Osteoblast (primary cell): ENCODE data around the gene SMCHD1. TPM values are rescaled to one million over a fixed set of nuclear protein-coding genes. Genes with fewer than 3 reads are reported as not detected.

ENCODE experiments used
- DNase-seq: peaks from one replicate; pipeline ENCODE4 v3.0.0; 2011; ENCODE audit warnings: low spot score, mixed read lengths; ENCODE audit not compliant: insufficient read length; ENCODE audit errors: missing footprints
- H2AFZ ChIP-seq: 2 replicates; pipeline ENCODE4 v1.6.0; 2011; ENCODE audit warnings: mild to moderate bottlenecking, low read length
- H3K27ac ChIP-seq: 2 replicates; pipeline ENCODE4 v1.5.1; 2011; ENCODE audit warnings: mild to moderate bottlenecking, low read depth, low read length, moderate library complexity
- H3K27me3 ChIP-seq: 2 replicates; pipeline ENCODE4 v1.6.0; 2012; ENCODE audit warnings: mild to moderate bottlenecking, control low read depth, inconsistent platforms, low read length, moderate library complexity; ENCODE audit not compliant: insufficient read depth
- H3K36me3 ChIP-seq: 2 replicates; pipeline ENCODE4 v1.5.1; 2011; ENCODE audit warnings: mild to moderate bottlenecking, low read length, control low read depth, moderate library complexity; ENCODE audit not compliant: insufficient read depth
- H3K4me1 ChIP-seq: 2 replicates; pipeline ENCODE4 v1.5.1; 2011; ENCODE audit warnings: mild to moderate bottlenecking, low read length, control low read depth, moderate library complexity; ENCODE audit not compliant: insufficient read depth
- H3K4me2 ChIP-seq: 2 replicates; pipeline ENCODE4 v1.6.0; 2011; ENCODE audit warnings: mild to moderate bottlenecking, low read length; ENCODE audit not compliant: insufficient read depth
- H3K4me3 ChIP-seq: fragments of 200-600 bp; sonication (generic); 3 replicates; pipeline ENCODE4 v1.5.1; 2012; ENCODE audit warnings: mild to moderate bottlenecking, low read length, inconsistent platforms; ENCODE audit not compliant: insufficient read depth
- H3K79me2 ChIP-seq: 2 replicates; pipeline ENCODE4 v1.6.0; 2012; ENCODE audit warnings: mild to moderate bottlenecking, low read length, control low read depth, inconsistent platforms; ENCODE audit not compliant: insufficient read depth
- H3K9me3 ChIP-seq: 2 replicates; pipeline ENCODE4 v1.5.1; 2011; ENCODE audit warnings: low read depth, low read length, control low read depth
- H4K20me1 ChIP-seq: 2 replicates; pipeline ENCODE4 v1.6.0; 2012; ENCODE audit warnings: mild to moderate bottlenecking, low read length, control low read depth; ENCODE audit not compliant: insufficient read depth
- total RNA-seq: library from RNA; depleted of rRNA; stranded (reverse); fragments of >200 nt; gene quantifications from 2 replicates; pipeline ENCODE4 v1.2.3, GENCODE V29; 2012
- TF ChIP-seq, protein P1 (sequence below): IDR thresholded peaks from 2 replicates; pipeline ENCODE4 v1.5.1; 2011; ENCODE audit warnings: mild to moderate bottlenecking, low read depth, low read length, moderate library complexity; ENCODE audit errors: extremely low read depth

Gene SMCHD1
- total RNA-seq, 1 donor = 53.6 TPM

DNA sequence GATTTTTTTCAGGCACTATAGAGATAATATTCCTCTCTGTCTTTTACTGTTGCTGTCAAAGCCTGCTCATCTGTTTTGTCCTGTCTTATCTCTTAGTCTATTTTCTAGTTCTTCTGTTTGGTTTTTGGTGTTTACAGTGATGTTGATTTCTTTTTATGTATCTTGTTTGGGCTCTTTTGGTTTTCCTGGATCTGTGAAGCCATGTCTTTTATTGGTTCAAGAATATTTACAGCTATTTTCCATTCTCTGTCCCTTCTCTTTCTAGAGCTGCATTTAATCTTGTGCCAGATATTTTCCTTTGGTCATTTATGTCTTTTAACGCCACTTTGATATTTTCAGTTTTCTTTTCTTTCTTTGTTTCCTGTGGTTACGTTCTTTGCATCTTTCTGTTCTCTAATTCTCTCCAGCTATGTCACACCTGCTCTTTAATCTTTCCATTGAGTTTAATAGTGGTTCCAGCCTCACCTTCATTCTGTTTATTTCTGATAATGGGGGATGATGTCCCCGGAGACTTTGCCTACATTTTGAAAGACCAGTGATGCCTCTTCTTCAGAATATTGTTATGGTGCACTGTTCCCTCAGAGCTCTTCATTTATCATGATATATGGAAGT, 32.0 kb downstream of the SMCHD1 start:
- Histone ChIP-seq H3K27ac (no peak overlapping the region), H3K4me3 (no peak overlapping the region), H3K79me2 (peaks cover 53% of the 10 kb centered on the region), H3K27me3 (no peaks in the 10 kb centered on the region), H3K4me1 (no peaks in the 10 kb centered on the region), H3K36me3 (peaks cover 8% of the 10 kb centered on the region), H3K4me2 (no peak overlapping the region), H4K20me1 (no peaks in the 10 kb centered on the region), H2AFZ (no peak overlapping the region), H3K9me3 (no peaks in the 10 kb centered on the region)
- TF ChIP-seq, protein P1, sequence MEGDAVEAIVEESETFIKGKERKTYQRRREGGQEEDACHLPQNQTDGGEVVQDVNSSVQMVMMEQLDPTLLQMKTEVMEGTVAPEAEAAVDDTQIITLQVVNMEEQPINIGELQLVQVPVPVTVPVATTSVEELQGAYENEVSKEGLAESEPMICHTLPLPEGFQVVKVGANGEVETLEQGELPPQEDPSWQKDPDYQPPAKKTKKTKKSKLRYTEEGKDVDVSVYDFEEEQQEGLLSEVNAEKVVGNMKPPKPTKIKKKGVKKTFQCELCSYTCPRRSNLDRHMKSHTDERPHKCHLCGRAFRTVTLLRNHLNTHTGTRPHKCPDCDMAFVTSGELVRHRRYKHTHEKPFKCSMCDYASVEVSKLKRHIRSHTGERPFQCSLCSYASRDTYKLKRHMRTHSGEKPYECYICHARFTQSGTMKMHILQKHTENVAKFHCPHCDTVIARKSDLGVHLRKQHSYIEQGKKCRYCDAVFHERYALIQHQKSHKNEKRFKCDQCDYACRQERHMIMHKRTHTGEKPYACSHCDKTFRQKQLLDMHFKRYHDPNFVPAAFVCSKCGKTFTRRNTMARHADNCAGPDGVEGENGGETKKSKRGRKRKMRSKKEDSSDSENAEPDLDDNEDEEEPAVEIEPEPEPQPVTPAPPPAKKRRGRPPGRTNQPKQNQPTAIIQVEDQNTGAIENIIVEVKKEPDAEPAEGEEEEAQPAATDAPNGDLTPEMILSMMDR = no peak
- no peak for DNase-seq

DNA sequence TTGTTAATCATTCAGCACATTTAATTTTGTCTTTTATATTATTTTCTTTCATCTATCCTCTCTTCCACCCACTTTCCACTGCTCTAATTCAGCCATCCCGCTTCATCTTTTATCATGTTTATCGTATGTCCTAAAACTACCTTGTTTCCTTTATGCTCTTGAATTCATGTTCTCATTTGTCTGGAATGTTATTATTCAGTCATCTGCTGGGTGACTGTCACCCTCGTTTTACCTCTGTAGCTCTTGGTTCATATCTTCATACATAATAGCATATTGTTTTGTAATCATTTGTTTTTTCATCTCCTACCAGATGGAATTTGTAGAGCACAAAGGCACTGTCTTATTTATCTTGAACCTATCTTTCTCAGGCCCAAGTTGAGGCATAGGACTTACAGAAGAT, 37.0 kb downstream of the SMCHD1 start:
- no peak overlapping the region for H3K4me3 ChIP-seq
- H3K36me3 ChIP-seq = peaks cover 27% of the 10 kb centered on the region
- TF ChIP-seq, protein P1 = no peak
- H4K20me1 ChIP-seq = no peaks in the 10 kb centered on the region
- no peaks in the 10 kb centered on the region for H3K9me3 ChIP-seq
- H3K27ac ChIP-seq = no peak overlapping the region
- no peak overlapping the region for H2AFZ ChIP-seq
- H3K4me1 ChIP-seq = no peaks in the 10 kb centered on the region
- no peak overlapping the region for H3K4me2 ChIP-seq
- DNase-seq = no peak
- H3K27me3 ChIP-seq = no peaks in the 10 kb centered on the region
- peaks cover 25% of the 10 kb centered on the region for H3K79me2 ChIP-seq

DNA sequence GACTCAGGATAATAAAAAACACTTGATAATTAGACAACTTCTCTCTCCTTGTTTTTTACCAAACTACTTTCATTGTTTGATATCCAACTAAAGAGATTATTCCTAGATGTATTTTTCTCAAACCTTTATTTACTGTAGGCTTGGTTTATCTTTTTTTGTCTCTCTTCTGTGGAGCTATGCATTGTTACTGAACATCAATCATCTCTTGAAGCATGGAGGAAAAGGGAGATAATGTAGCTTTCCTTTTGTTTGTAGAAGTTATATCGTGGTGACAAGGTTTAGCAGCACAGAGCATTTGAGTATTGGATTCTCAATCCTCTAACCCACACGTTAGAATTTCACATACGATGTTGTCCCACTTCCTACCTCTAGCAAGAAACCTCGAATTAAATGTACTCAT, 41.7 kb downstream of the SMCHD1 start:
- no peak for DNase-seq
- Histone ChIP-seq H3K27me3 (no peaks in the 10 kb centered on the region), H3K27ac (no peak overlapping the region), H3K36me3 (peaks cover 61% of the 10 kb centered on the region), H3K4me3 (no peak overlapping the region), H3K79me2 (peaks cover 15% of the 10 kb centered on the region), H3K4me2 (no peak overlapping the region), H4K20me1 (no peaks in the 10 kb centered on the region), H3K4me1 (no peaks in the 10 kb centered on the region), H2AFZ (no peak overlapping the region), H3K9me3 (no peaks in the 10 kb centered on the region)
- TF ChIP-seq, protein P1 = no peak

DNA sequence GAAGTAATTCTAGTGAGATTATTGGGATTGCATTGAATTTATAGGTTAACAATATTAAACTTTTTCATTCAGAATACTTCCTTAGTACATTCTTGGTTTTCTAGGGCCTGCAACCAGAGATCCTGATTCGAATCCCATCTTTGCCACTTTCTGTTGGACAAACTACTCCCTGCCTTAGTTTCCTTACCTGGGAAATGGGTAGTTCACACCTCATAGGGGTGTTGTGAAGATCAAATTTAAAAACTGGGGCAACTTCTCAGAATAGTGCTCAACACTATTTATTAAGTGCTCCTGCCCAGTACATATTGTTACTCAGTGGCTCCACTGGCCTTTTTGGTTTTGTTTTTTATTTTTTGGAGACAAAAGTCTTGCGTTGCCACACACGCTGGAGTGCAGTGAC, 43.5 kb downstream of the SMCHD1 start:
- Histone ChIP-seq H3K4me3 (no peak overlapping the region), H3K27ac (no peak overlapping the region), H3K79me2 (peaks cover 3% of the 10 kb centered on the region), H3K36me3 (peaks cover 61% of the 10 kb centered on the region), H3K9me3 (no peaks in the 10 kb centered on the region), H3K4me1 (no peaks in the 10 kb centered on the region), H3K4me2 (no peak overlapping the region), H2AFZ (no peak overlapping the region), H4K20me1 (no peaks in the 10 kb centered on the region), H3K27me3 (no peaks in the 10 kb centered on the region)
- TF ChIP-seq, protein P1 = no peak
- DNase-seq = no peak
